ENCODE results near the gene VSIG4.
"Not testable (repeated sequence)": the region's sequence is repeated elsewhere in the genome, so short reads cannot be mapped to it uniquely, and the experiment has no call there.

VSIG4 gene

GRCh38 chrX:66039944-66040343, at the start of gene VSIG4:
TSS of gene VSIG4 (minus strand) at chrX:66040080. CDS start at chrX:66039998, 82 bp downstream.
- no peak for DNase-seq (ENCODE audit: low spot score)

- DNase-seq (ENCODE audit: low spot score), result no peak
Observed at GRCh38 chrX:66076801-66077200, 36.9 kb upstream of the VSIG4 start.

GRCh38 chrX:66074920-66075879, 35.3 kb upstream of the VSIG4 start:
- DNase-seq (ENCODE audit: low spot score), result no peak

- DNase-seq (ENCODE audit: low spot score), result no peak
Observed at GRCh38 chrX:66071126-66071525, 31.2 kb upstream of the VSIG4 start.

GRCh38 chrX:66064261-66064660, 24.4 kb upstream of the VSIG4 start:
- no peak for DNase-seq (ENCODE audit: low spot score)

DNA sequence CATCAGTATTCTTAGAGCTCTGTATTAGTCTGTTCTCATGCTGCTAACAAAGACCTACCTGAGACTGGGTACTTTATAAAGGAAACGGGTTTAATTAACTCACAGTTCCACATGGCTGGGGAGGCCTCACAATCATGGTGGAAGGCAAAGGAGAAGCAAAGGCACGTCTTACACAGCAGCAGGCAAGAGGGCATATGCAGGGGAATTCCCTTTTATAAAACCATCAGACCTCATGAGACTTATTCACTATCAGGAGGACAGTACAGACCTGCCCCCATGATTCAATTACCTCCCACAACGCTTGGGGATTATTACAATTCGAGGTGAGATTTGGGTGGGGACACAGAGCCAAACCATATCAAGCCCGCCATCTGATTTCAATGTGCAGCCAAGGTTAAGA, 17.1 kb upstream of the VSIG4 start:
- not testable (repeated sequence) for DNase-seq (ENCODE audit: low spot score)

- DNase-seq (ENCODE audit: low spot score), result no peak
Observed at GRCh38 chrX:66054978-66055377, 15.1 kb upstream of the VSIG4 start.

- DNase-seq (ENCODE audit: low spot score), result no peak
Observed at GRCh38 chrX:66053414-66053813, 13.5 kb upstream of the VSIG4 start.

DNA sequence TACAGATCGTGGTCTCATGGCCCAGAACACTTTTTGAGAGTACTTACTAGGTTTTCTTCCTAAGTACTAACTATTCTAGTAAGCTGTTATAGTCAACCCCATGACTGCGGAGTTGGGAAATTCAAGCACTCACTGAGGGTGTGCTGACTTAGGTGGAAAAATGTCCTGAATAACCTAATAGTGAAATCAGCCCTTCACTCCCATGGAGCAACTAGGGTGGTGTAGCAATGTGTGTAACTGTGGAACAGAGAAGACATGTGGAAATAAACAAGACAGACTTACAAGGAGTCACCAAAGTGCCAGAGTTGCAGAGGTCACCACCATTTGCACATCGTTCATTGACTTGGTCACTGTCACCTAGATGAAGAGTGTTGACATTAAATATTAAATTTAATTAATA, 12.1 kb upstream of the VSIG4 start:
- no peak for DNase-seq (ENCODE audit: low spot score)

- no peak for DNase-seq (ENCODE audit: low spot score)
Observed at GRCh38 chrX:66050140-66050569, 10.3 kb upstream of the VSIG4 start.

DNA sequence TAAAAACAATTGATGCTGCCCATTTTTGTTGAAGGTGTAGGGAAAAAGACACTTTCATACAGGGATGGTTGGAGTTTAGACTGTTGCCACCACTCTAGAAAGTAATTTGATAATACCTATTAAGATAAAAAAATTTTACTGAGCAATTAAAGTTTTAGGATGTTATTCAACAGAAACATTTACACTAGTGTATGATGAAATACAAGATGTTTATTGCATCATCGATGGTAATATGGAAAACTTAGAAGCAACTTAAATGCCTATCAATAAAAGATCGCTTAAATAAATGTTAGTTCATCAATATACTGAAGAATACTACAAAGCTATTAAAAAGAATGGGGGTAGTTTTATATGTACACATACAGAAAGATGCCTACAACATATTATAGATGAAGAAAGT, 9.2 kb upstream of the VSIG4 start:
- DNase-seq (ENCODE audit: low spot score), result no peak

DNA sequence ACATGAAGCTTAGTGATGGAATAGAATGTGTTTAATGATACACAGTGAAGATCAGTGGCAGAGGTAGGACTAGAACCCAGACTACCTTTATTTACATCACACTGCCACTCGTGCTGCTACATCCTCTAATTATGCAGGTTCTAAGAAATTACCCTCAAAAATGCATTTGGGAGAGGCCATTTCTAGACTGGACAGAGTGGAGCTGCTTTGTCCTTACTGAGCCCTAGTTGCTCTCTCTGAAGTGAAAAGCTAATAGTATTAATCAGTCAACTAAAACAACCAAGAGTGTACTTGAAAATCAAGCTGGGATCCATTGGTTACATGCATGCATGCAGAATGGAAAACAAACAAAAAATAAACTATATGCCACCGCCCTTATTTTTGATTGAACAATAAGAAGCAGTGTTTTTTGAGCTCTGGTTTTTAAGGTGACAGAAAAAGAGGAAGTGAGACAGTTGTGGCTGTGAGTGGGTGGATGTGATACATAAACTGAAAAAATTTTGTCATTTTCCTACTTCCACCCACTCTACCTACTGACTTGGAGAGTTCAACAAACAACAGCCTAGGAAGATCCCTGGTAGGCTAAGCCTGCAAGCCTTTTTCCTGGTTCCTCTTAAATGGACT, 6.8 kb upstream of the VSIG4 start:
- no peak for DNase-seq (ENCODE audit: low spot score)

- DNase-seq (ENCODE audit: low spot score), result no peak
Observed at GRCh38 chrX:66045894-66046293, 6.0 kb upstream of the VSIG4 start.

DNA sequence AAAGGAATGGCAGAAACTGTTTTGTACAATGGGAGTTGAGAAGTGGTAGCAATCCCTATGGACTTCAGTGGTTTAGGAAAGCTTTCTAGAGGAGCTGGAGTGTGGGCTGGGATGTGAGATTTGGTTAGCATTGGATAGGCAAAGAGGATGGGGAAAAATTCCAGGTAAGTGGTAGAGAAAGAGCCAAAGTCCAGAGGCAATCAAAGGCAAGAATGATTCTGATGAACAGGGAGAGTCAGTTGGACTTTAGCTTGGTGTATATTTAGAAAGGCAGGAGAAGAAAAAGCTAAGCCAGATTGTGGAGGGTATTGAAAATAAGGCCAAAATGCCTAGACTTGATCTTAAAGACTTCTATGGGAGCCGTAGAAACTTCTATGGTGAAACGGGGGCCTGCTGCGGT, 3.7 kb upstream of the VSIG4 start:
- DNase-seq (ENCODE audit: low spot score), result no peak

DNA sequence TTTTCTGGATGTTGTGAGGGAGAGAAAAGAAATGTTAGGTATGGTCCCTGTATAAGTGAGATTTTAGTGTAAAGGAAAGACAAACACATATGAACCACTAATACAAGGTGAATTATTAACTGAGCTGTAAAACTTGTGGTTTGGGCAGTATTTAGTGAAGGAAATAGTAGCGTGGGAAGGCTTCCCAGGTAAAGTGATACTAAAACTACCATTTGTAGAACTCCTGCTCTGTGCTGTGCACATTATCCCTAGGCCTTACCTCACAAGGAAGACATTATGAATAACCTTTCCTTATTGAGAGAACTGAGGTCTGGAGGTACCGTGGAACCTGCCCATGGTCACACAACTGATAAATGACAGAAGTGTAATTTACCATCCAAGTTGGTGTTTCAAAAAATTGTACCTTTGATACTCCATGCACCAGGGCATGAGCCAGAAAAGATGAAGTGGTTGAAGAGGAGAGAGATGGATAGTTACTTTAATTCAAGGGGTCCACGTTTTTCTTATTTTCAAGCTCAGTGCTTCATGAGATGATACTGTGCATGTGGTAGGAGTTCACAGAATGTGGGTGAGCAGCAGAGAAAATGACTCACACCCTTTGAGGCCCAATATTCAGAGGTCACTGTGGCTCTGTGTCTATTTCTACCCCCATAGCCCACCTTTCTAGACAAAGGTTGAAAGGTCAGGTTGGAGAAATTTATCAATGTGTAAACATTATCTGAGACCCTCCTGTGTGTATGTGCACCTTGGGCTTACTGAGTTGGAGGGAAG, 2.6 kb upstream of the VSIG4 start:
- no peak for DNase-seq (ENCODE audit: low spot score)

GRCh38 chrX:66038115-66038514, 1.8 kb downstream of the VSIG4 start:
- no peak for DNase-seq (ENCODE audit: low spot score)

DNA sequence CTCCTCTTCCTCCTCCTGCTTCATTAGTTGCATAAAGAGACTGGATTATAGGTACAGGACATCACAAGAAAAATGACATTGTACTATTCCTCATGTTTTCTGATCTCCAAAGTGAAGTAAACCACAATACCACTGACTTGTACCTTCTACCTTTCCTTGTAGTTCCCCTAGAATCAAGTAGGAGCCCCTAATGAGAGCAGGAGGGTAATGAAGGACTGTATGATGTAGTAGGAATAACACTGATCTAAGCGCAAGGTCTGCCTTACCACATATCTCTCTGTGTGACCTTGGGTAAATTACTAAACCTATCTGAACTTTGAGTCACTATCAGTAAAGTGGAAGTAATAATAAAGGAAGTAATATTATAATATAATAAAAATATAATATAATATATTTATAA, 3.6 kb downstream of the VSIG4 start:
- no peak for DNase-seq (ENCODE audit: low spot score)

GRCh38 chrX:66035667-66036066, 4.2 kb downstream of the VSIG4 start:
- DNase-seq (ENCODE audit: low spot score), result no peak

DNA sequence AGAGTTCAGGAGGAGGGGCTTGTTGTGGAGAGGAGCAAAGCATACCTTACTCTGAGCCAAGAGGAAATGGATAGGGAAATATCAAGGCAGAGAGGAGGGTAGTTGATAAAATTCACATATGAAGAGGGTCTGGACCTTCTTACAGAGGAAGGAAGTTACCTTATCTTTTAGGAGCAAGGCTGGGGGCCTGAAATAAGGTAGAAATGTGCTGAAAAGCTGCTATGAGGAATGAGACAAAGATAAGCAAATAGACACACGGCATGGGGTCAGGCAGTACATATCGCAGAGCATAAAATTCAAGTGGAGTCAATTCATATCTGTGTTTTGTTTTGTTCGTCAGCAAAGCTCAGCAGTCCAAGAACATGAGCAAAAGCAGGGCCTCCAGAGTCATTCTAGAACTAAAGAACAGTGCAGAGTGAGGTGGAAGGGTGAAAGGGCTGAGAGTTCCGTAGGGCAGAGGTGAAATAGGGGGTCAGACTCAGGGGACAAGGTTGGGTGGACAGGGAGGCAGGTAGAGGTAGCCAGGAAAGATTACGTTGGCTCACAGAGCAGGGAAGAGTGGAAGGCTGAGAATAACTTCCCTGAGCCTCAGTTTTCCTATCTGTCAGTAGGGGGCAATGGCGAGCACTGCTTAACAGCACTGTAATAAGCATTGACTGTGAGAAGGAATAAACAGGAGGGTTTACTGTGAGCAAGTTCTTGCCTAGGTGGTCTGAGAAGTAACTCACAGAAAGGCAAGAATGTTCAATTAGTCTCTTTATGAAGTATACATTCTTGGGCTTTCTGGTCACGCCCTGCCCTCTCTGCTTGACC, 9.2 kb downstream of the VSIG4 start:
- DNase-seq (ENCODE audit: low spot score), result no peak

DNA sequence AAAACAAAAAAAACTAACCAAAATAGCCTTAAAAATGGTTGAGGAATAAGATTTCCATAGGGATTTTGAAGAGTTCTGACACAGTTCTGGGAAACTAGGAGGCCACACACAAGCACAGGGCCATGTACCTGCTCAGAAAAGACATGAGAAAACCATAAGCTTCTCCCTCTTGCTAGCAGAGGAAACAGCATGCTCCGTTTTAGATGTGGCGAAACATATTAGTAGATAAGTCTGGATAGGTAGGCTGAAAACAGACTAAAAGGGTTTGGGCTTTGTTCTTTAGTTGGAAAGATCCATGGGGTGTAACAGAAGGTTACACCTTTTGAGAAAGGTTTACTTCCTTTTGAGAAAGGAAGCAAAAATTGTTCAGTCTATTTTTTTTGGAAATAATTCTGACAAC, 10.9 kb downstream of the VSIG4 start:
- no peak for DNase-seq (ENCODE audit: low spot score)

GRCh38 chrX:66024570-66024969, 15.3 kb downstream of the VSIG4 start:
- no peak for DNase-seq (ENCODE audit: low spot score)

DNA sequence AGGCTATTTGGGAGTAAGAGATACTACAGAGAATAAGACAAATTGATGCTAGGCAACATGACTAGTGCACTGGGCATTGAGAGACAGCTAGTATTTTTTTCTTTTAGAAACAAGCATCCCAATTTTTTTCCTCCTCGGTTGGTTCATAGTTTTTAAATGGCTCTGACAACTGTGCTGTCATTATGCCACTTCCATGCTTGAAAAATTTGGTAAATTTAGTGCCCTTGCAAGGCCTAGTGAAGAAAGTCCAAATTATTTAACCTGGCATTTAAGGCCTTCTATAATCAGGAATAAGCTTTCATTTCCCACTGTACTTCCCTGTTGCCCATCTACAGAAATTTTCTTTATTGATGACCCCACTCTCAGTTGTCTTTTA, 15.8 kb downstream of the VSIG4 start:
- DNase-seq (ENCODE audit: low spot score), result no peak

All from LoVo (cell line).